Astrocyte (in vitro differentiated cells and primary cell): ENCODE results near the gene B4GALT3.

Experiments used
- CTCF ChIP-seq: IDR thresholded peaks from 2 replicates; pipeline ENCODE4 v1.5.1; 2011; ENCODE audit warnings: low read depth, mild to moderate bottlenecking, inconsistent platforms, low read length, moderate library complexity; ENCODE audit not compliant: insufficient read depth
- EZH2 ChIP-seq: IDR thresholded peaks from 2 replicates; pipeline ENCODE4 v1.6.1; 2012; ENCODE audit warnings: mild to moderate bottlenecking, low read length, inconsistent platforms; ENCODE audit not compliant: insufficient read depth

- no peak for TF ChIP-seq CTCF
- TF ChIP-seq EZH2, result no peak
Measured at GRCh38 chr1:161199506-161200139, 22.3 kb upstream of the B4GALT3 start.
